HG03439 (cell line): ENCODE data around the gene ACAP3.

Source experiments
- ATAC-seq: cut with Tn5 transposase; IDR thresholded peaks from one replicate; pipeline ENCODE4 v1.9.1; 2021; ENCODE audit warnings: mild to moderate bottlenecking, moderate library complexity; ENCODE audit not compliant: unreplicated experiment

The ACAP3 gene

GRCh38 chr1:1286313-1287261 is 21.1 kb downstream of the ACAP3 start:
- ATAC-seq, result no peak

GRCh38 chr1:1285611-1286311 is 22.0 kb downstream of the ACAP3 start:
- ATAC-seq, result no peak

GRCh38 chr1:1285102-1285571 is 22.6 kb downstream of the ACAP3 start:
- ATAC-seq, result no peak

- ATAC-seq, result no peak
Observed at GRCh38 chr1:1284221-1285101, 23.3 kb downstream of the ACAP3 start.

GRCh38 chr1:1283821-1284220 is 23.9 kb downstream of the ACAP3 start:
- no peak for ATAC-seq

GRCh38 chr1:1282998-1283397 is 24.7 kb downstream of the ACAP3 start:
- no peak for ATAC-seq

- no peak for ATAC-seq
Observed at GRCh38 chr1:1281533-1282321, 26.0 kb downstream of the ACAP3 start.

GRCh38 chr1:1280782-1281481 is 26.8 kb downstream of the ACAP3 start:
- ATAC-seq, result no peak

- no peak for ATAC-seq
Observed at GRCh38 chr1:1279028-1279427, 28.7 kb downstream of the ACAP3 start.

GRCh38 chr1:1278620-1279019 is 29.1 kb downstream of the ACAP3 start:
- ATAC-seq, result no peak

- ATAC-seq, result no peak
Observed at GRCh38 chr1:1275836-1276235, 31.9 kb downstream of the ACAP3 start.

- no peak for ATAC-seq
Observed at GRCh38 chr1:1274931-1275431, 32.7 kb downstream of the ACAP3 start.

- no peak for ATAC-seq
Observed at GRCh38 chr1:1274299-1274930, 33.3 kb downstream of the ACAP3 start.

- peak; percentile 70 for ATAC-seq
Observed at GRCh38 chr1:1273512-1274298, 34.0 kb downstream of the ACAP3 start, which contains the start of gene UBE2J2. Gene UBE2J2 (minus strand): TSS chr1:1273854. CDS start chr1:1267992, 5,862 bp downstream.

- peak; percentile 21 for ATAC-seq
Observed at GRCh38 chr1:1273209-1273511, 34.6 kb downstream of the ACAP3 start.

GRCh38 chr1:1272341-1273208 is 35.2 kb downstream of the ACAP3 start:
- ATAC-seq, result peak; percentile 10

GRCh38 chr1:1270813-1271212 is 36.9 kb downstream of the ACAP3 start:
- no peak for ATAC-seq
